ENCODE results near the gene AMH.

The AMH gene

GRCh38 chr19:2236314-2237050 lies 12.6 kb upstream of the AMH start, which contains the start of the genes PLEKHJ1 and SF3A2:
Gene PLEKHJ1 (minus strand): TSS chr19:2236329. CDS start chr19:2236248, 81 bp downstream.
Gene SF3A2 (plus strand): TSS chr19:2236824. CDS start chr19:2243419, 6,595 bp downstream.
- peak; percentile 93 for DNase-seq

DNA sequence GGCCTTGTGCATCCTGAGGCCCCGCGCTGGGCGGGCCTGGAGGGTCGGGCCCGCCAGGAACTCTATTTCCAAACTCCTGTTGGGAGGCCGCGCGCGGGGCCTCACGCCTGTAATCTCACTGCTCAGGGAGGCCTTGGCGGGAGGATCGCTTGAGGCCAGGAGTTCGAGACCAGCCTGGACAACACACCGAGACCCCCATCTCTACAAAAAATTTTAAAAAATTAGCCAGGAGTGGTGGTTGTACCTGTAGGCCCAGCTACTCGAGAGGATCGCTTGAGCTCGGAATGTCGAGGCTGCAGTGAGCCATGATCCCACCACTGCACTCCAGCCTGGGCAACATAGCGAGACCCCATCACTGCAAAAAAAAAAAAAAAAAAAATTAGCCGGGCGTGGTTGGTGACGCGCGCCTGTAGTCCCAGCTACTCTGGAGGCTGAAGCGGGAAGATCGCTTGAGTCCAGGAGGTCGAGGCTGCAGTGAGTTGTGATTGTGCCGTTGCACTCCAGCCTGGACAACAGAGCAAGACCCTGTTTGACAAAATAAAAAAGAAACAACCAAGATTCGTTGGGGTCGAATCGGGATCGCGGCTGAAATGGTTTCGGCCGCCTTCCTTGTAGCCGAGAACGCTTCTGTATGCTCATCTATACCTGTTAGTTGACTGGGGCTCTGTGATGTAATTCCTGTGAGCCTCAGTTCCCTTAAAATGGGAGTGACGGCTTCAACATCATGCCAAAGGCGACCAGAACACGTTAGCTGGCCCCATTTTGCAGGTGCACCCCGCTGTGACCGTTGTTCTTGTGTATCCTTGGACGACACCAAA lies 11.9 kb upstream of the AMH start:
- no peak for DNase-seq

DNA sequence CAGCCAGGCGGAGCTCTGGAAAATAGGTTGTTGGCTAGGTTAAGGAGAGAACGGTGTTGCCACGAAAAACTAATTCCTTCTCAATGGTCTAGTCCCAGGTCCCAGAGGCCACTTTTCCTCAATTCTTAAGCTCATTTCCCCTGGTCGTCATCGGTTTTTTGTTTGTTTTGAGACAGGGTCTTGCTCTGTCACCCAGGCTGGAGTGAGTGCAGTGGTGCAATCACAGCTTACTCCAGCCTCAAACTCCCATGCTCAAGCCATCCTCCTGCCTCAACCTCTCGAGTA lies 11.3 kb upstream of the AMH start:
- DNase-seq, result no peak

GRCh38 chr19:2239173-2239572 lies 9.9 kb upstream of the AMH start:
- DNase-seq, result no peak

- no peak for DNase-seq
Measured at GRCh38 chr19:2239771-2240770, 9.1 kb upstream of the AMH start.

DNA sequence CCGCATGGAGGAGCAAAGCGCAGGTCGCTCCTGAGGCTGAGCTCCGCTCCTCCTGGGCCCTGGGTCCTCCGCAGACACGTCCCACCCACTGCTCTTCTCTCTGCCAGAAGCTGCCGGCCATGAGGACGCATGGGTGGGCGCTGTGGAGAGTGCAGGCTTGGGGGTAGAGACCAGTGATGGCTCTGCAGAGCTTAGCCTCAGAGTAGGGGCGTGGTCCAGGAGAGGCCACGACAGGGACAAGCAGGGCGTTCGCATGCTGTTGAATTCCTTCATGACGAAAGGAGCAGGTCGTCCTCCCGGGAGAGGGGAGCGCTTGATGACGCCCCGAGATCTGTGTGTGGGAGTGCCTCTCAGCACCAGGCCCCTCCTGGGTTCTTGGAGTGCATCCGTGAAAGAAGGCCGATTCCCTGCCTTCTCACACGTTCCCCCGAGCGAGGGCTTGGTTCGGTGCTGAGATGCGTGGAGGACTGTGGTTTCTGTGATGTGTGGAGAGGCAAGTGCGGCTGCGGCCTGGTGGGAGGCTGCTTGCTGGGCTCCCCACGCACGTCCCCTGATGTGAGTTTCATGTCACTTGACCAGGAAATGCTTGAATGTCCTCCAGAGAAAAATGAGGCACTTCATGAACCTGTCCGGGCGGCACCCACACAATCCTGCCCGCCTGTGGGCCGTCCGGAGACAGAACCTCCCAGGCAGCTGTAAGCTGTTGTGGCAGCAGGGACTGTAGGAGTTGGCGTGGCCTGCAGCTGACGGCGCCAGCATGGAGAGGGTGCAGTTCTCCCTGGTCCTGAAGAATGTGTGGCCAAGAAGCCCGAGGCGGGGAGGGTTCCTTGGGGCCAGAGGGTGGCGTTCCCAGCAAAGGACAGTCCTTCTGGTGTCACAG lies 8.0 kb upstream of the AMH start:
- no peak for DNase-seq

DNA sequence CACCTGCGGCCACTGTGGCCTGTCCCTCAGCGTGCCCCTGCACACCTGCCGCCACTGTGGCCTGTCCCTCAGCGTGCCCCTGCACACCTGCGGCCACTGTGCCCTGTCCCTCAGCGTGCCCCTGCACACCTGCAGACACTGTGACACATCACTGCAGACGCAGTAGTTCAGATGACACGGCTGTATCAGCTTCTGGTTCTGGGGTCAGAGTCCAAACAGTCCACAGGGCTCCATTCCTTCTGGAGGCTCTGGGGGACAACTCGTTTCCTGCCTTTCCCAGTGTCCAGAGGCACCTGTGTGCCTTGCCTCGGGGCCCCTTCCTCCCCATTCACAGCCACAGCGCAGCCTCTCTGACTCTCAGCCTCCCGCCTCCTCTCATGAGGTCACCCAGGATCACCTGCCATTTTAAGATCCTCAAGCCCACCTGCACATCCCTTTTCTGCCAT lies 7.0 kb upstream of the AMH start:
- no peak for DNase-seq

GRCh38 chr19:2242816-2243215 lies 6.3 kb upstream of the AMH start:
- no peak for DNase-seq

- no peak for DNase-seq
Measured at GRCh38 chr19:2243274-2244124, 5.6 kb upstream of the AMH start.

DNA sequence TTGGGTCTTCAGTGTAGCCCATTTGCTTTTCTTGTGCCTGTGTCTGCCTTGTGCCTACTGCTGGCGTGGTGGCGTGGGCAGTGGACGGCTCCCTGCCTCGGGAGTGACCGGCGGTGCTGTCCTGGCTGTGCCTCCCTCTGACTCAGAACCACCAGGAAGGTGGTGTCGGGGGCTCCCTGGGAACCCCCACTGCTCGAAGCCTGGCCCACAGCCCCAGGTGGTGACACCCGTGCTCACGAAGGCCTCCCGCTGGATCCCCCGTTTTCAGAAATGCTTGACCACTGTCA lies 5.1 kb upstream of the AMH start:
- no peak for DNase-seq

- no peak for DNase-seq
Measured at GRCh38 chr19:2244486-2244885, 4.6 kb upstream of the AMH start.

DNA sequence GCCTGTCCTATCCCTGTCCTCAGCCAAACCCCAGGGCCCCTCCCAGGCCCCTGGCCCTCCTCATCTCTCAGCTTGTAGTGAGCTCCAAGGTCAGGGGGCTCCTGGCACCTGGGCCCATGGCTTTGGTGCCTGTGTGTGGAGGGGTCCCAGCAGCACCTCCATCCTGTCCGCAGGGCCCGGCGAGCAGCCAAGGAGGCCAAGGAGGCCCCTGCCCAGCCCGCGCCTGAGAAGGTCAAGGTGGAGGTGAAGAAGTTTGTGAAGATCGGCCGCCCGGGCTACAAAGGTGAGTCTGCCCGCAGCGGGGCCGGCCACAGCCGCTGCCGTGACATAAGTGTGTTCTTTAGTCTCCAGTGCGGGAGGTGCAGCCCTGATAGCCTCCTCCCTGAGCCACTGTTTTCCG lies 3.9 kb upstream of the AMH start:
- no peak for DNase-seq

DNA sequence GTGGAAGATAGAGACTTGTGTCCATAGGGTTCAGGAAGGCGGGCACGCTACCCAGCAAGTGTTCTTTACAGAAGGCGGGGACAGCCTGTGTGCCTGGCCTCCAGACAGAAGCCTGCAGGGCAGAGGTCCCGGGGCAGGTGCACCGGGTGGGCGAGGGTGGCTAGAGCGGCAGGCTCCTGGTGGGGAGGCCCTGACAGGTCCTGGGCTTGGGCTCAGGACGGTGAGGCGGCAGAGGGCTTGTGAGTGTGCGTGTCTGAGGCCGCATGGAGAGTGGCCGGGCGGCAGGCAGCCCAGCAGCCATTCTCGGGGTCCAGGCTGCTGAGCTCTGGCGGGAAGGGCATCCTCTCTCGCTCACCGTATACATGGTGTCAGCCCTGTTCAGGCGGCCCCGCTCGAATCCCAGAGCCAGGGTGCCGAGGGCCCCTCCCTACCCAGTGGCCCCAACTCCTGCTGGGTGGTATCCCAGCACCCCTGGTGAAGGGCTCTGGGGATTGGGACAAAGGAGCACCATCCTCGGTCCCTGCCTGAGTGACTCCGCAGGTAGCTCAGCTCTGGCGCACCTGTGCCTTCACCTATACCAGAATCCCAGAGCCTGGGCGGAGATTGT lies 3.0 kb upstream of the AMH start:
- DNase-seq, result no peak

GRCh38 chr19:2246801-2247361 lies 2.2 kb upstream of the AMH start:
- DNase-seq, result no peak

DNA sequence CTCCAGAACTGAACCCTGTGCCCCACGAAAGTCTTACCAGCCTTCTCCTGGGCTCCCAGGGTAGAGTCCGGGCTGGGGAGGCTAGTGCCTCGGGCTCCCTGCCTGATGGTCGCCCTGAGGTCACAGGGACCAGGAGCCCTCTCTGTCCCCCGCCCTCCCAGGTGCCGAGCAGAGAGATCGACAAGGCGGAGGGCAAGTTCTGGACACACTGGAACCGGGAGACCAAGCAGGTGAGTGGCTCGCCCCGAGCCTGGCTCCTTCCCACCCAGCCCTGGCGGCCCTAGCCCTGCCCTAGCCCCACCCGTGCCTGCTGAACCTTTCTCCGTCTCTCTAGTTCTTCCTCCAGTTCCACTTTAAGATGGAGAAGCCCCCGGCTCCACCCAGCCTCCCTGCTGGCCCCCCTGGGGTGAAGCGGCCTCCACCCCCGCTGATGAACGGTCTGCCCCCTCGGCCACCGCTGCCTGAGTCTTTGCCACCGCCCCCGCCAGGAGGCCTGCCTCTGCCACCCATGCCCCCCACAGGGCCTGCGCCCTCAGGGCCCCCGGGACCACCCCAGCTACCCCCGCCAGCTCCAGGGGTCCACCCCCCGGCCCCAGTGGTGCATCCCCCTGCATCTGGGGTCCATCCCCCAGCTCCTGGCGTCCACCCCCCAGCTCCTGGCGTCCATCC lies 1.6 kb upstream of the AMH start:
- no peak for DNase-seq

GRCh38 chr19:2248136-2249009 lies 750 bp upstream of the AMH start:
- DNase-seq, result no peak

DNA sequence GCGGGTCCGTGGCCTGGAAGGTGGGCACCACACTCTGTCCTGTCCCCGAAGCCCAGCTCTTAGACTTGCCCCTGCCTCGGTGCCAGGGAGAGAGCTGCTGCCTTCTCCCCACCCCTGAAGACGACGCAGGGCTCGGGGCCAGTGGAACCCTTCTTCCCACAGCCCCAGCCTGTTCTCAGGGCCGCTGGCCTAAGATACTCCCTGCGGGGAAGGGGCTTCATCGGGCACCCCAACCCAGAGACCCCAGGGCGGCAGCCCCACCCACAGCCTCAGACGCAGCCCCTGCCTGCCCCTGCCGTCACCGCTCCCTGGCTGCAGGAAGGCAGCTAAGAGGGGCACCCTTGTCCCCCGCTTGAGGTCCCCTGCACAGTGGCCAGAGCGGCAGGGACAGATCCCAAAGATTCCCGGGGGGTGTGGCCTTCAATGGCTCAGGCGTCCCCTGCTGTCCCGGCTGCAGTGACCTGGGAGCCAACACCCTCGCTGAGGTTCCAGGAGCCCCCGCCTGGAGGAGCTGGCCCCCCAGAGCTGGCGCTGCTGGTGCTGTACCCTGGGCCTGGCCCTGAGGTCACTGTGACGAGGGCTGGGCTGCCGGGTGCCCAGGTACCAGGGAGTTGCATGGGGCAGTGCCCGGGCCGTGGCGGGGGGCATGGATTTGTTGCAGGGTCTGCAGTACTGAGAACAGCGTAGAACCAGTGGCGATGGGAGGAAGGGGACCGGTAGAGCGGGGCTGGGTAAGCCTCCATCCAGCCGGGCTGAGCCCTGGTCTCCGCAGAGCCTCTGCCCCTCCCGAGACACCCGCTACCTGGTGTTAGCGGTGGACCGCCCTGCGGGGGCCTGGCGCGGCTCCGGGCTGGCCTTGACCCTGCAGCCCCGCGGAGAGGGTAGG lies 1.0 kb downstream of the AMH start:
- DNase-seq, result no peak

GRCh38 chr19:2250766-2251105 lies 1.6 kb downstream of the AMH start:
- DNase-seq, result no peak
